Suppressor macrophage treated with lipopolysaccharide for 1 hour (primary cell): ENCODE results near the gene HS3ST5.
A peak's percentile ranks its signal among the peaks of the same experiment; 100 is the strongest.
"Not testable (repeated sequence)": the region's sequence is repeated elsewhere in the genome, so short reads cannot be mapped to it uniquely, and the experiment has no call there.

Experiments used
- DNase-seq, 3 donors: peaks; one replicate each; pipeline ENCODE4 v3.0.0-alpha.2; 2020 to 2022

The HS3ST5 gene

GRCh38 chr6:114084327-114084890 is 258.4 kb downstream of the HS3ST5 start:
- no peak for DNase-seq

- no peak for DNase-seq
These were observed 259.6 kb downstream of the HS3ST5 start for GRCh38 chr6:114083251-114083650.

- no peak for DNase-seq
These were observed 261.1 kb downstream of the HS3ST5 start for GRCh38 chr6:114081730-114082129.

GRCh38 chr6:114080891-114081510 is 261.8 kb downstream of the HS3ST5 start:
- DNase-seq, result no peak

- not testable (repeated sequence) for DNase-seq
These were observed 262.4 kb downstream of the HS3ST5 start for GRCh38 chr6:114080410-114080809.

GRCh38 chr6:114075777-114076176 is 267.0 kb downstream of the HS3ST5 start:
- DNase-seq, result no peak

GRCh38 chr6:114075300-114075699 is 267.5 kb downstream of the HS3ST5 start:
- DNase-seq, result no peak

- DNase-seq, result no peak
These were observed 274.1 kb downstream of the HS3ST5 start for GRCh38 chr6:114068771-114069170.

GRCh38 chr6:114068116-114068515 is 274.7 kb downstream of the HS3ST5 start:
- no peak for DNase-seq

- no peak for DNase-seq
These were observed 278.0 kb downstream of the HS3ST5 start for GRCh38 chr6:114064862-114065261.

GRCh38 chr6:114063956-114064355 is 278.9 kb downstream of the HS3ST5 start:
- no peak for DNase-seq

GRCh38 chr6:114062199-114062598 is 280.6 kb downstream of the HS3ST5 start:
- no peak for DNase-seq

- DNase-seq, result peak; percentile 27 to 66 (median 52)
These were observed 281.1 kb downstream of the HS3ST5 start for GRCh38 chr6:114061741-114062140.

GRCh38 chr6:114061116-114061515 is 281.7 kb downstream of the HS3ST5 start:
- DNase-seq, result no peak

GRCh38 chr6:114058435-114058834 is 284.4 kb downstream of the HS3ST5 start:
- no peak for DNase-seq

- no peak for DNase-seq
These were observed 287.1 kb downstream of the HS3ST5 start for GRCh38 chr6:114055763-114056162.

GRCh38 chr6:114055349-114055748 is 287.5 kb downstream of the HS3ST5 start:
- DNase-seq, result no peak

GRCh38 chr6:114053791-114054190 is 289.0 kb downstream of the HS3ST5 start:
- DNase-seq, result no peak

- no peak for DNase-seq
These were observed 290.7 kb downstream of the HS3ST5 start for GRCh38 chr6:114052141-114052540.

GRCh38 chr6:114051031-114051430 is 291.8 kb downstream of the HS3ST5 start:
- DNase-seq, result no peak

- no peak for DNase-seq
These were observed 293.4 kb downstream of the HS3ST5 start for GRCh38 chr6:114049367-114049966.

GRCh38 chr6:114044566-114044965 is 298.3 kb downstream of the HS3ST5 start:
- not testable (repeated sequence) for DNase-seq

- DNase-seq, result no peak
These were observed 300.4 kb downstream of the HS3ST5 start for GRCh38 chr6:114042267-114043016.

GRCh38 chr6:114040871-114041270 is 302.0 kb downstream of the HS3ST5 start:
- DNase-seq, result no peak
